NCI-H2171 (cell line): ENCODE data around the gene RFC4.
A peak's percentile ranks its signal among the peaks of the same experiment; 100 is the strongest.

Experiments used
- DNase-seq: peaks from one replicate; lab custom pipeline; 2025; lab: John Stamatoyannopoulos, UW

Gene RFC4

DNA sequence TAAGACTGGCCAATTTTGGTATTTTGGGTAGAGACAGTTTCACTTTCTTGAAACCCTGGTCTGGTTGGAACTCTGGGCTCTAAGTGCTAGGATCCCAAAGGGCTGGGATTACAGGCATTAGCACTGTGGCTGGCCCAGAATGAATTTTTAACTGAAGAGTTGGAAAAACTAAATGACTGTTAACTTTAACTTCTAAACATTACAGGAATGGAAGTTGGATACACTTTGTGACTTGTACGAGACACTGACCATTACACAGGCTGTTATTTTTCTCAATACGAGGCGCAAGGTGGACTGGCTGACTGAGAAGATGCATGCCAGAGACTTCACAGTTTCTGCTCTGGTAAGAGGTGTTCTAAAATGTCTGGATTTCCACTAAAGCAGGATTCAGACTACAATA lies 19.4 kb downstream of the RFC4 start:
- DNase-seq: no peak

DNA sequence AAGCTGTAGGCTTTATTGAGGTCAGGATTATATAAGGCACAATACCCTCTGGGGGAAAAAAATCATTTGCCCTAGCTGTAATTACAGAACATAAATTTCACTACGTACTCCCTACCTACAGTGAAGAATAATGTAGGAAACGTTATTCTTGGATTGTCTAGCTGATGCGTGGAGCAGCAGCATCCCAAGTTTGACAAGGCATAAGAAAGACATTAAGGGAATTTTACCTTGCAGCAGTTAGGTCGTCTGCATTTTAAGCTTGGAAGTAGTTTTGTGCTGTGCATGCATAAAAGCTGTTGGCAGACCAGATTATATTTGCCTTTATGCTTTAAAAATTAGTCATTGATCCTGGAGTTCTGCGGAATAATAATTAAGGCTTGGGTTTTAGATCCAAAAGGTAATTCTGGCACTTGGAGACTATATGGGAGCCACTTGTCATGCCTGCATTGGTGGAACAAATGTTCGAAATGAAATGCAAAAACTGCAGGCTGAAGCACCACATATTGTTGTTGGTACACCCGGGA lies 20.7 kb downstream of the RFC4 start:
- DNase-seq: no peak

- no peak for DNase-seq
These were observed 21.3 kb downstream of the RFC4 start for GRCh38 chr3:186784820-186785494.

DNA sequence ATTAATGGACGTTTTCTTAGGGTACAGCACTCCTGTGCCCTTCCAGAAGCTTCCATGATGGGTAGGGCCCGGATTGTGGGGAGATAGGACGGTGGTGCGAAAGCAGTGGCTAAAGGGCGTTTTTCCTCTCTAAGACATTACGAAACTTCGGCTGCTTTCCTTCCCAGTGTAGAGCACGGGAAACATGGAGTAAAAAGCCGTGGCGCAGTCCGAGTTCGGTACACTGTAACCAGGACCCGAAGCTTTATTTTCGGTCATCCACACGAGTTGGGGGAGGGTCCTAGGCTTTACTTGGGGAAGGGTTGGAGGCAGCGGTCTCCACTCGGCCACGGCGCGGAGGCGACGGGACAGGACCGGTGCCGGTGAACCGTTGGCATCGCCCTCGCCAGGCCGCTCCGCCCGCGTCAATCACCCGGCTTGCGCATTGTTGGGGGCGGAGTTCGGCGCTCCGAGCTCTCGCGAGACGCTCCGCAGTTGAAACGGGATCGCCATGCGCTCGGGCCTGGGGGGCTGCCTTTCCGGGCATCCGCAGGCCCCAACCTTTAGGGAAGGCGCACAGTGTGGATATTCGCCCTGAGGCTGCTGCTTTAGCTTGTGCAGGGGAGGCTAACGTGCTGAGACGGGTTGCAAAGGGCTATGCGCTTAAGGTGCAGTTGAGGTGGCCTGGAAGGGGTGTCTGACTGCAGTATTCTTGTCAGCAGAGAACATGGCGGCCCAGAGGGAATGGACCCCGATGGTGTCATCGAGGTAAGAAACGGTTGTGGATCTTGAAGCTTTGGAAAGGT lies 22.4 kb downstream of the RFC4 start:
- peak; percentile 55 for DNase-seq

- peak; percentile 86 for DNase-seq
These were observed 23.1 kb downstream of the RFC4 start, which contains the start of gene EIF4A2 for GRCh38 chr3:186783058-186783730. Gene EIF4A2 (plus strand): TSS chr3:186783577. CDS start chr3:186783611, 34 bp downstream.

DNA sequence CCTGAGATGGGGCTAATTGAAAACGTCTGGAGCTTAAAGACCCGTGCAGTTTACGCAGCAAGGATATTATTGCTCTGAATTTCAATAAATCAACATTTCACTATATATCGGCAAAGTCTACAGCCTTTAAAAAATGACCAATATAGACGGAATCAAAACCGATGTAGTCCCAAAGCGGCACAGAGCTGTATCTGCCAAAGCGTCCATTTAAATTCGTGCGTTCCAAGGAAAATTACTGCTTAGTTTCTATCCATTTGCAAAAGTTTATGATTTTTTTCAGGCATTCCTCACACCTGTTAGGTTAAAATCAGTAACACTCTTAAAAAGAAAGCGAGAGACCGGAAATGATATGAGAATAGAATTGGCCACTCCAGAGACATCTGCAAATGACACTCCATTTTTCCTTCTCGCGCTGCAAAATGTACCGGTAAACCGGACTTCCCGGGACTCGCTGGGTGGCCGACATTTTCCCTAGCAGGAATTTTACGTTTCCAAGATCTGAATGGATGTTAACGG lies 23.7 kb downstream of the RFC4 start:
- DNase-seq: peak; percentile 44

DNA sequence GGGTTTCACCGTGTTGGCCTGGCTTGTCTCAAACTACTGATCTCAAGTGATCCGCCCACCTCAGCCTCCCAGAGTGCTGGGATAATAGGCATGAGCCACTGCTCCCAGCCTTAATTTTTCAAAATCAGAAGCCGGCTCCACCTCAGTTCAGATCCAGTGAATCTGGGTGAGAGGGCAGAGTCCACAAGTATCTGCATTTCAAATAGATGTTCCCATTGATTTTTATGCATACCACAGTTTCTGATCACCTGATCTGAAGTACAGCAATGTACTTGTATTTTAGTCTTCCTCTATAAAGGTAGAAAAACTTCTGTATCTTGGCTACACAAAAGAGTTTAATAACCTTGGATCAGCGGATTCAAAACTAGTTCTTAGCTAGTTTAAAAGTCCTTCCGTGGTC lies 27.1 kb downstream of the RFC4 start:
- no peak for DNase-seq

DNA sequence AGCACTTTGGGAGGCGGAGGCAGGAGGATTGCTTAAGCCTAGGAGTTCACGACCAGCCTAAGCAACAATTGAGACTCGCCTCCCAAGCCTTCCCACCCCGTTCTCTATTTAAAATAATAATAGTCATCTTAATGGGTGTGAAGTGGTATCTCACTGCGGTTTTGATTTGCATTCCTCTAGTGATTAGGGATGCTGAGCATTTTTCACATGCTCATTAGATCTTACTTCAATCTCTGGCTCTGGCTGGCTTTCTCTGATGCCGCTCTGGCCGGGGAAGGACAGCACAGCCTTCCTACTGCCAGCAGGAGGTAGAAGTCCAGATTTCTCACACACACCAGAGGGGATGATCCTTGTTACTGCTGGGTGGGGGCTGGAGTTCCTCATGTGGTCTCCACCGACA lies 30.3 kb downstream of the RFC4 start:
- DNase-seq: no peak

DNA sequence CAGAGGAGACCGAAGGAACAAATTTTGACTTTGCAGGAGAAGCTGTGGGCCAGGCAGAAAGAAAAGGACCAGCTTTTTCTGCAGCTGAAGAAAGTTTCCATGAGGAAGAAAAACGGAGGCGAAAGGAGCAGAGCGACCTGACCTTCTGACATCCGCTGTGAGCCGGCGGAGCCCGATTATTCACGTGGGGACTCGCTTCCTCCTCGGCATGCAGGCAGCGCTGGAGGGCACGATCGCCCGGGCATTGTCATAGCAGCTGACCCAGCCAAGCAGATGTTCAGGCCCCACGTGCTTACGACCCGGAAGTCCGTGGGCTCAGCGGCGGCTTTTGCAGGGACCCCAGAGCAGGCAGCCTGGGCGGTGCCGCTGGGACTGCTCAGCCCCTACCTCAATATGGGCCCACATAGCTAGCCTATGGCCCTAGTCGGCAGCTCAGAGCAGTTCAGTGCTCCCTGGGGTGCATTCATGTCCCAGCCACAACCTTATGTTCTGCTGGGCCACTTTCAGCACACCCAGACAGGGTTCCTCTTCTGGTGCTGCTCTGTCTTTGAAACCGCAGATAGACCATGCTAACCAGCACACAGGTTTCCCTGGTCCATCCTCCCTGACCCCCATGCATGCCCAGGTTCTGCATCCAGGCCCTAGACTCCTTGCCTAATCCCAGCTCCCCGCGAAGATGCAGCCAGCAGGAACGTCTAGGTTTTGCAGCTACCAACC lies 33.4 kb downstream of the RFC4 start:
- no peak for DNase-seq

DNA sequence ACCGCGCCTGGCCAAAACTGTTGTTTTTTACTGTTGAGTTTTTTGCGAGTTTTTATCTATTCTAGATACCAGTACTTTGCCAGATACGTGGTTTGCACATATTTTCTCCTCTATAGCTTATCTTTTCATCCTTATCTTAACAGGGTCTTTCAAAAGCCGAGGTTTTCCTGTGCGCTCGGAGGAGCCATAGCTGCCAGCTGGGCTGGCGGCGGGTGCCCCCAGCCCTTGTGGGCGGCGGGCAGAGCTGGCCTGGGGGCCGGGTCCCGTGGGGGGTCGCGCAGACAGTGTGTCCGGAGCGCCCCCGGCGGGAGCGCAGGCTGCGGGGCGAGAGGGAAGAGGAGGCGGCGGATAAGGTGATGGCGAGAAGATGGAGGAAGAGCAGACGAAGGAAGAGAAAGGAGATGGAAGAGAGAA lies 34.0 kb downstream of the RFC4 start:
- DNase-seq: no peak

DNA sequence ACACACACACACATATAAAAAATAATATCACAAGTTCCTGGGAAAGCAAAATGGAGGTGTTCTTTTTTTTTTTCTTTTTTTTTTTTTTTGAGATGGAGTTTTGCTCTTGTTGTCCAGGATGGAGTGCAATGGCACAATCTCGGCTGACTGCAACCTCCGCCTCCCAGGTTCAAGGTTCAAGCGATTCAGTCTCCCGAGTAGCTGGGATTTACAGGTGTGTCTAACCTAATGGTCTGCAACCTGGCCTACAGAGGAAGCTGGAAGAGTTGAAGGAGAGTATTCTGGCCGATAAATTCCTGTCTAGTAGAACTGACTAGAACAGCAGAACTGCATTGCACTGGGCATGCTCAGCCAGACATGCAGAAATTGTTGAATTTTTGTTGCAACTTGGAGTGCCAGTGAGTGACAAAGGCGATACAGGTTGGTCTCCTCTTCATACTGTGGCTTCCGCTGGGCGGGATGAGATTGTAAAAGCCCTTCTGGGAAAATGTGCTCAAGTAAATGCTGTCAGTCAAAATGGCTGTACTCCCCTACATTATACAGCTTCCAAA lies 45.3 kb downstream of the RFC4 start:
- DNase-seq: no peak

GRCh38 chr3:186760141-186760833 lies 46.0 kb downstream of the RFC4 start:
- DNase-seq: no peak

DNA sequence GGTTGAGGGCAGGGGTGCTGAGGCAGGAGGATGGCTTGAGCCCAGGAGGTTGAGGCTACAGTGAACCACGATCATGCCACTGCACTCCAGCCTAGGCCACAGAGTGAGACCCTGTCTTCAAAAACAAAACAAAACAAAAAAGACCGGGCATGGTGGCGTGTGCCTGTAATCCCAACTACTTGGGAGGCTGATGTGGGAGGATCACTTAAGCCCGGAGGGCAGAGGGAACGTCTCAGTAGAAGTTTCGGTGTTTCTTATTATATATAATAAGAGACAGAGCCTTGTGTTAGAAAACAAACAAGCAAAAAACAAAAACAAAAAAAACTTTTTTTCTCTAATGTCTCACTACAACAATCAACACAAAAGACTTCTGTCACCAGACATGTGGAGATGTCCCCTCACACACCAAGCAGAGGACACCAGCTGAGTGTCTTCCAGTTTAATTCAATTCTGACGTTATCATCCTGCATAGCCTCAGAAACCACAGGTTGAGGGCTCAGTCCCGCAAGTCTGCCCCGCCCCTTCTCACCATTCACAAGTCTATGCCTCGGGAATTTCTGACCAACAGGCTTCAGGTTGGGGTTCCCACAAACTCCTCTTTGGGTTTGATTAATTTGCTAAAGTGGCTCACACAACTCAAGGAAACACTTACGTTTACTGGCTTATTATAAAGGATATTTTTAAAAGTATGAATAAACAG lies 46.9 kb downstream of the RFC4 start:
- DNase-seq: no peak

DNA sequence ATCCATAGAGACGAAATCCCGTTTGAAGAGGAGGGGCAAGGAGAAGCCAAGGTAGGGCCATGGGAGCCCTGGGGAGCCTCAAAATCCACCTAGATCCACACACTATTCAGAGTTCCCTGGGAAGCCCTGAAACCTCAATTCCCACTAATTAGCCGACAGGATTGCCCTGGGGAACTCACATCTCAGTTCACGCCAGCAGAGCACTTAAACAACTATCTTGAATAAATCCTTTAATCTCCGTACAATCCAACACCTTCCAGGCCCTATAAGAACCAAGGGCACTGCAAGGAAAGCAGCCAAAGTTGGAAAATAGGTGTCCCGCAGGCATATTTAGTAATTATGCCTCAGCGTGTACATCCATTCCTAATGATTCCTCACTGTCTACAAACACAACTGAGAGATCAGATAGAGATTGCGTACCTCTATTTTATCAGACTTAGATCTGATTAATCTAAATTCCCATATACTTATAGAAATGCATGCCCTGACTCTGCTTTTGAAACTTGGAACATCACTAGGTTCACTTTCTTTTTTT lies 48.5 kb downstream of the RFC4 start:
- DNase-seq: no peak

GRCh38 chr3:186757214-186757613 lies 49.1 kb downstream of the RFC4 start:
- DNase-seq: no peak

- DNase-seq: no peak
These were observed 51.4 kb downstream of the RFC4 start for GRCh38 chr3:186754871-186755270.

GRCh38 chr3:186754006-186754405 lies 52.3 kb downstream of the RFC4 start:
- DNase-seq: no peak

GRCh38 chr3:186751480-186751879 lies 54.8 kb downstream of the RFC4 start:
- DNase-seq: no peak

DNA sequence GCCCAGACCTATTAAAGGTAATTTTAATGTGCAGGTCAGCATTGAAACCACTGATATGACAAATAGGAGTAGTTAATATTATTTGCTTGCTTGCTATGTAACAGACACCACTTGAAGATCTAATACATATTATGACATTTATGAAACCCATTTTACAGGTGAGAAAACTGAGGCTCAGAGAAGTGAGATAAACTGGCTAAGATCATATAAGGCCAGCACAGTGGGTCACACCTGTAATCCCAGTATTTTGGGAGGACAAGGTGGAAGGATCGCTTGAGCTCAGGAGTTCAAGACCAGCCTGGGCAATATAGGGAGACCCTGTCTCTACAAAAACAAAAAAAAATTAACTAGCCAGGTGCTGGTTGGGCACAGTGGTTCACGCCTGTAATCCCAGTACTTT lies 56.0 kb downstream of the RFC4 start:
- DNase-seq: no peak

DNA sequence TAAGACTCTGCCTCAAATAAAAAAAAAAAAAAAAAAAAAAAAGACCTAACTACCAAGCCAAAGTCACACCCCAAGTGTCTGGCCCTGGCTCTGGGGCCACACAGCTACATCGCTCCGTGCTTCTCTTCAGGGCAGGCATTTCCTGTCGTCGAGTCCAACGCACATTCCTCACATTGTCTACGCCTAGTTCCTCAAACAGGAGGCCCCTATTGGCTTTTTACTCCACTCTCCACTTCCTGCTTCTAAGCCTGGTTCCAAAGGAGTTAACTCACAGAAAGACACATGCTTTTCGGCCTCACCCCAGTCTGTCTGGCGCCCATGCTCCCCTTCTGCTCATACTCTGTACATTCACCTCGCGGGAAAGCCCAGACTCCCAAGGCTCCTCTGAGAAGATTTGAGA lies 60.3 kb downstream of the RFC4 start:
- no peak for DNase-seq
